HG03521 (cell line): ENCODE results near the gene ATP13A3.

ENCODE experiments used
- ATAC-seq: cut with Tn5 transposase; IDR thresholded peaks from one replicate; pipeline ENCODE4 v1.9.1; 2021; ENCODE audit warnings: mild to moderate bottlenecking, moderate library complexity; ENCODE audit not compliant: unreplicated experiment

The ATP13A3 gene

DNA sequence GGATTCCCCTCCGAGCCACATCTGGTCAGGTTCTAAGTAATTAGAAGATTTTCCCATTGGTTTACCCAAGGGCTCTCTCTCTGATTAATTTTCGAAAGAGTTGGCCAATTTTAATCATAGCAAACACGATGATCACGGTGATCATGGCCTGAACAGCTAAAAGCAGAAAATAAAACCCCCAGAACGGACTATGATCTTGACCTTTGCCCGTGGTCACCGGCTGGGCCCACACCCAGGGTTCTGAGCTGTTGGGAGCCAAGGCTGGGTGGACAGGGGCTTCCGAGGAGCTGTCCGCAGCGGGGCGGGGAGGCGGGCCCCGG lies 90.3 kb downstream of the ATP13A3 start:
- ATAC-seq = no peak

DNA sequence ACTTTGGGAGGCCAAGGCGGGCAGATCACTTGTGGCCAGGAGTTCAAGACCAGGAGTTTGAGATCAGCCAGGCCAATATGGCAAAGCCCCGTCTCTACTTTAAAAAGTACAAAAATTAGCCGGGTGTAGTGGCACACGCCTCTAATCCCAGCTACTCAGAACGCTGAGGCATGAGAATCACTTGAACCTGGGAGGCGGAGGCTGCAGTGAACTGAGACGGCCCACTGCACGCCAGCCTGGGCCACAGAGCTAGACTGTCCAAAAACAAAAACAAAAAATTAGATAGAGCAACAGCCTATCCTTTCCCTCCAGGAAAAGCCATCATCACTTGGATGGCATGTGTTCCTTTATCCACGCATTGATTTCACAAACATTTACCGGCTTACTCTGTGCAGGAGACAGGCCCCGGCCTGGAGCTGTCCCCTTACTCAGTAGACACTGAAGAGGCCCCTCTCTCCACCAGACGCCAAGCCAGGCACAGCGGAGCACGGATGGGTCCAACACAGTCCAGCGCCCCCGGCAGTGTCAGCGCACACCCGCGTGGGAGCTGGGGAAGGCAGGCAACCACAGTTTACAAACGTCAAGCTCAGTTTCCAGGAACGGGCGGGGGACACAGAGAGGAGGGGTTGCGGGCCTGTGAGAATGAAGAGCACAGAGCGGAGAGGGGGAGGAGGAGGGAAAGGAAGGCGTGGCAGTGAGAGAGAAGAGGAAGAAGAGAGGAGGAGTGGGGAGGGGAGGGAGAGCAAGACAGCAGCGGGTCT lies 90.8 kb downstream of the ATP13A3 start:
- ATAC-seq = no peak

DNA sequence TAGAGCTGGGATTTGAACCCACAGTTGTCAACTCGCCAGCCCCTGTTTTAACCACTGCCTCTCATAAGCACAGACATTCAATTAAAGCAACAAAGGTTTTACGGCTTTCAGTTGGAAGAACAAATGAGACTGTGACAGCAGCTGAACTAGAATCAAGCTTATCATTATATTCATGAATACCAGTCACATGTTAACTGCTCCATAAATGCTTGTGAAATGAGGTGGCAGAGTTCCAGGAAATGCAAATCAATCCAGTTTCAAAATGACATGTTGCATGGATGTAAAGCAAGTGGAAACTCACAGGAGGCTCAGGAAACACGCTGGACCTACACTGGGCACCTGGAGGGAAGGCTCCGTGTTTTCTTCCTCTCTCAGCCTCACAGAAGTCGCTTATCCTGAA lies 91.6 kb downstream of the ATP13A3 start:
- ATAC-seq = no peak

DNA sequence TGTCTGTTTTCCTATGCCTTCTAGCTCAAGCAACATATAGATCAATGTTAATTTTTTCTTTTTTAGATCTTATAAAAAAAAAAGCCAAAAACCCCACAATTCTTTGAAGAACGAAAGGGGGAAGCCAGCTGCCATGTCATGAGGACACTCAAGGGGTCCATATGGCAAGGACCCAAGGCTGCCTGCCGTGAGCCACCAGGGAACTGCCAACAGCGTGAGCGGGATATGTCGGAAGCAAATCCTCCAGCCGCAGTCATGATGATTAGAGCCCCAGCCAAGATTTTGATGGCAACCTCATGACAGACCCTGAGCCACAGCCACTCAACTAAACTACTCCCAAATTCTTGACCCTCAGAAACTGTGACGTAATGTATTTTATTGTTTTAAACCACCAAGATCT lies 94.2 kb downstream of the ATP13A3 start:
- ATAC-seq = no peak

DNA sequence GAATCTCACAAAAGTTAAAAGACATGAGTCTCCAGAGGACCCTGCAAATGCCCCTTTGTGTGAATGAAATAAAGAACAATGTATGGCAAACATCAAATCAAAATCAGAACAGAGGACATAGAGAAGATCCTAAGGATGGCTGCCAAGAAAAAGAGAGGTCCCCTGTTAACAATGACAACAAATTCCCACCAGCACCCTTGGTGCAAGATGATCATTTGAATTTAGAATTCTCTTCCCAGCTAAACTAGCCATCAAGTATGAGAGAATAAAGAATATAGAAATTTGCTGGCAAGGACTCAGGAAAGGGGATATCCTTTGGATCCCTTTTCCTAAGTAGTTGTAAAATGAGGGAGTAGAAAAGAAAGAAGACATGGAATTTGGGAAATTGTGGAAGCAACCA lies 96.0 kb downstream of the ATP13A3 start:
- ATAC-seq = no peak

DNA sequence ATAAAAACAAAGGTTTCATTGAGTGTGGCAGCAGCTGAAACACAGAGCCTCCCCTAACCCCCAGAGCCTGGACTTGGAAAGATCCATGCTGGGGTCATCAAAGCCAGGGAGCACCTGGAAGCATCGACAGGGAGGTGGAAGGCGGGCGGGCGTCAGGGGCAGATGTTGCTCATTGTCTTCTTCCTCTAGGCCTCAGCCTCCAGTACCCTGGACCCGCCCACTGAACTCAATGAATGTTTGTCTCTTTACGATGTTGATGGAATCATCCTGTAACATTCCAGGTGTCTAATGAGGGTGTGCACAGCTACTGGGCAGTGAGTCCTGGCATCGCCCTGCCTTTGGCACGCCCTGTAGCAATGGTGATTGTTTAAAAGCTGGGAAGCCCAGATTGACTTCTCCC lies 97.5 kb downstream of the ATP13A3 start:
- ATAC-seq = no peak

DNA sequence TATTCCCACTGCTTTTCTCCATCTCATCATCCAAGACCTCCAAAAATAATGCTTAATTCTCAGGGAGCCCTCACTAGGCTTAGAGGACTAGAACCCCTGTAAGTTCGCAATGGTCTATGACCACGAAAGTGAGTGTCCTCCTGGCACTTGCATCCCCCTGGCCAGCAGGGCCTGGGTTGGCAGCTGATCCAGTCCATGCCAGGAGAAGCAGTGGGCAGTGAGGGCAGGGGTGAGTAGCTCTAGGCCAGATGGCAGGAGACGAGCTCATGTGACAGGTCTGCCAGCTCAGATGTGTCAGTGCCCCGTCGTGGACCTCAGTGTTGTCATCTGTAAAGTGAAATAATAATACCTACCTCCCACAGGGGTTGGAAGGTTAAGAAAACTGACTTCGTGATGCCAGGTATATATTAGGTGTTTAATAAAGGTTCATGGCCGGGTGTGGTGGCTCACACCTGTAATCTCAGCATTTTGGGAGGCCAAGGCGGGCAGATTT lies 98.8 kb downstream of the ATP13A3 start:
- no peak for ATAC-seq

DNA sequence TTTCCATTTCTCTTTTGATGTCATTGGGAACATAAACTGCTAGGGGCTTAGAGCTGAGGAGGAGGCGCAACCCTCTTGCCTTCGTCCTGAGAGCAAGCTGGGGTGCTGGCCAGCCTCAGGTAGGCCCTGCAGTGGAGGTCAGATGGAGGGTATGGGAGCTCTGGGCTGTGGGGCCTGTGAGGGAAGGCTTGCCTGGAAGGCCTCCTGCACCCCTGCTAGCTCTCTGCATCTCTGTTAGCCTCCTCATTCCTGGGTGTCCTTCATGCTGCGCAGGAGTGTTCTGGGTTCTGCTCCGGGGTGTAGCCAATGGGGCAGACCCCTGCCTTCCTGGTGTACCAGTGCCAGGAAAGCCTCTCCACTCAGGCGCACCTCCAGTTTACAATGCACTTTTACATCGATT lies 99.5 kb downstream of the ATP13A3 start:
- no peak for ATAC-seq

DNA sequence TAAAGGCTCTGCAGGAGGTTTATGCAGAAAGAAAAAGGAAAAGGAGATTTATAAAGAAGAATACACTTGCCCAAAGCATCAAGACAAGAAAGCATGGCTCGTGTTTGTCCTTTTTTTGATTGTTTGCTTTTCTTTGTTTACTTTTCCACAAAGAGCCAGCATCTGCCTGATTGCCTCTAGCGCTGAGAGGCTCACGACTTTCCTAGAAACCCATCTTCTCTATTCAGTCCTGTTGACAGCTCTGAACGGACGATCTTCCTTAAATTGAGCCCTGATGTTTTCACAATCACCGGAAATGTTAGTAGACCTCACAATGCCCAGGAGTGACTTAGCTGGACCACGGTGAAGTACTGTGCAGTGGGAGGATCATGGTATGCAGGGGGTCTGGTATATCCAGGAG lies 100.2 kb downstream of the ATP13A3 start:
- ATAC-seq = no peak

DNA sequence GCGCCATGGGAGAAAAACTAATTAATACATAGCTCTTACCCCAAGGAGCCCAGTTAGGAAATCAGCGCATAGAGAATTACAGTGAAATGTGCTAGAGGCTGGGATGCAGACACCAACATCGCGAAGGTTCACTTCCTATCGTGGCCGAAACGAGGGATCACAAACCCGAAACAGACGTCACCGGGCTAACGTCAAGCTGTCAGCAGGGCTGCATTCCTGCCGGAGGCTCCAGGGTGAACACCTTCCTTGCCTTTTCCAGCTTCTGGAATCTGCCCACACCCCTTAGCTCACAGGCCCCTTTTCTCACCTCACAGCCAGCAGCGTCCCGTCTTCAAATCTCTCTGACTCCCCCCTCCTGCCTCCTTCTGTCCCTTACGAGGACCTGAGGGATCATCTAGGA lies 100.7 kb downstream of the ATP13A3 start:
- ATAC-seq = no peak

DNA sequence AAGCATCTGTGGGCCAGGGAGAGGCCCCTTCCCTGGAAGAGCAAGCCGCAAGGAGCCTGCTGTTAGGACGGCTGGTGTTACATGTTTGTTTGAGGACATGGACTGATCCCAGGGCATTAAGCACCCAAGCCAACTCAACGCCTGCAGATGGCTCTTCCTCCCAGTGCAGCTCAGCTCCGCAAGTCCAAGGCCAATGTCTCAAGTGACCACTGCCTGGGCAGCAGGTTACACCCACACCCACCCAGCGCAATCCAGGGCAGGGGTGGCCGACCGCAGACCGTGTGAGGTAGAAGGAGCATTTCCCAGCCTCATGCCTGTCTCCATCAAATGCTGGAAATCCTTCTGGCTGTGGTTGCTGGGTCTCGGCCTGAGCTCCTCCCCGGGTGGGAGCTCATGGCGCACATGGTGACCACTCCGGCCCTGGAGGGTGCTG lies 102.2 kb downstream of the ATP13A3 start:
- ATAC-seq = no peak

DNA sequence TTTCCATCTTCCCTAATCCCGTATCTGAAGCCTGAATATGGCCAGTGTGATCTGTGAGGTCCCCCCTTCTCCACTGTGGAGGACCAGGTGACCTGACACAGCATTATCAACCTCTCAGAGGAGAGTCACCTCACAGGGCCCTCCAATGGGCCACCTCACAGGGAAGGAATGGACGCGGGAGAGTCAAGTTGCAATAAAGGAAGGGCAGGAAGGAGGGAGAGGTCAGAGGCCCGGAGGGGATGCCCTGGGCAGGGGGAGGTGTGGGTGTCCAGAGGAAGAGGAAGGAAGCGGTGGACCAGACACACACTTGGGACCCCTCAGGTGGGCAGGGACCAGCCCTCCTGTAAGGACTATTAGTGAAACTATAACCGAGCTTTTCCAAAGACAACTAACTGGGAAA lies 102.6 kb downstream of the ATP13A3 start:
- ATAC-seq = no peak

DNA sequence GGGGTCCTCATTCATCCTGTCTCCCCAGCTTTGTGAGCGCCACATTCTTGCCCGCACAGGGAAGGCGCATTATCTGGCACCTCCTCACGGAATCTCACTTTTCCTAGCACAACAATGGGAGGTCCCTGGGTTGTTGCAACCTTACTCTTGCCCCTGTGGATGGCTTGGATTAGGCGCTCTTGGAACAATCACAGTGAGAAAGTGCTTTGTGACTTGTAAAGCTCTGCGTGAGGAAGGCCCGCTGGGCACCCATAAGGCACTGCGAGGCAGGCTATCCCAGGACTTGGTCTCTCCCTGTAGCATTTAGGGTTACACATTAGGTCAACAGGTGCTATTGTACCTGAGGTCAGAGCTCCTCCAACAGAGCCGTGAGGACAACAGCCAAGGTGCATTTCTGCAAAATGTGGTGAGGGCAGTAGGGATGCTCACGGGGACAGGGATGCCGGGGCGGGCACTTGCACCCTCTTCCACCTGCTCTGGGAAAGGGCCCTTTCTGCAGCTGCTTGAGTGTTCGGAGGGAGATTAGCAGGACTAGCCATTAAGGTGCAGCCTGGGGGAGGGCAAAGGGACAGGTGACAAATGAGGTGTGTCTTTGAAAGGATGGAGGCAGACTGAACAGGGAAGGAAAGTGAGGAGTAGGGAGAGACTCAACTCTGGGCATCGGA lies 103.4 kb downstream of the ATP13A3 start:
- no peak for ATAC-seq

DNA sequence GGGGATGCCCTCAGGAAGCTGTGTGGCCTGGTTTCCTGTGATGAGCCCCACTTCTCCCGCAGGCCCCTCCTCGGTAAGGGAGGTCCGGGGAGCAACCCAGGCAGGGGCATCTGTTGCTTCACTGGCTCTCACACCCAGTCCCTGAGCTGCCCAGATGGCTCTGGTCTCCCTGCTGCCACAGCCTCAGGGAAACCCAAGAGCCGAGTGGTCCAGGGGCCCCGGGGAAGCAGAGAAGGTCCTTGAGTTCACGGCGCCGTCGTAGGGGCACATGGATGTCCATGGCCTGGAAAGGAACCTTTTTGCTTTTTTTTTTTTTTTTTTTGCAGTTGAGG lies 103.9 kb downstream of the ATP13A3 start:
- ATAC-seq = no peak

DNA sequence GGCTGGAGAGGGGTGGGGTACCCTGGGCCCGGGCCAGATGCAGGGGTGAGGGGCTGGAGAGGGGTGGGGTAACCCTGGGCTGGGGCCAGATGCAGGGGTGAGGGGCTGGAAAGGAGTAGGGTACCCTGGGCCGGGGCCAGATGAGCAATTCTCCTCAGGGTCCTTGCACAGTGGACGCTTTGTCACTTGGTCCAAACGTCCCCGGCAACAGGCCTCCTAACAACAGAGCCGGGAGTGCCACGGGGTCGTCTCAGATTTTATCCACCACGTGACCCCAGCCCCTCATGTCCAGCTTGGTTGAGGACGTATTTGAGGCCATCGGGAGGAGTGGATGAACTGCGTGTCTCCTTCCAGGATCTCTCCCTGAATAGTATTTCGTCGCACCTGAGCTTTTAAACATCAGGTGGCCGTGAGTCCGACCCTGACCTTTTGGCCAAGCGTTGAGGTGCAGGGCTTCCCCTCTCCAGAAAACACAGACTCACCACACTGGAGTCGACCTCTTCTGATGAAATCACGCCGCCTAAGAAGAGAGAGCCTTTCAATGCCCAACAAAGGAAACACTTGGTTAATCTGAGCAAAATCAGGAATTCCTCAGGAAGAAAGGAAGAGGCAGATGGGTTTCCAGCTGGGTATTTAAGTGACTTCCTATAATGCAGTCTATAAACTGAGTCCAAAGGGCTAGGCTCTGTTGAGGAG lies 104.5 kb downstream of the ATP13A3 start:
- ATAC-seq = no peak

DNA sequence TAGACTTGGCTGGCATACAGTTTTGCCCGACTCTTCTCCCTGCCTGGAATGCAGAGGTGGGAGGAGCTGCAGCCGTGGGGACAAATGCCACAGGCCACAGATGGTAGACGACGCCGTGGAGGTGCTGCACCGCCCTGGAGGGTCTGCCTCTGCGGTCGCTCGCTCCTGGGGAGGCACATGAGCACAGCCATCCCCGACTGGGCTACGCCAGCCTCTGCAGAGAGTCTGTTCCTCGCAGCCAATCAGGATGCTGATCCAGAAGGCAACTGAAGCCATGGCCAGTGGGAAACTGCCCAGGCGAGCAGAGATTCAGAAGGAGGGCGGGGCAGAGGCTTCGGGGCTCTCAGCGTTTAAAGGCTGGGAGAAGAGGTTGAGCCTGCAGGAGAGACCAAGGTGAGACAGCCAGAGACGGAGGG lies 105.3 kb downstream of the ATP13A3 start:
- ATAC-seq = no peak

DNA sequence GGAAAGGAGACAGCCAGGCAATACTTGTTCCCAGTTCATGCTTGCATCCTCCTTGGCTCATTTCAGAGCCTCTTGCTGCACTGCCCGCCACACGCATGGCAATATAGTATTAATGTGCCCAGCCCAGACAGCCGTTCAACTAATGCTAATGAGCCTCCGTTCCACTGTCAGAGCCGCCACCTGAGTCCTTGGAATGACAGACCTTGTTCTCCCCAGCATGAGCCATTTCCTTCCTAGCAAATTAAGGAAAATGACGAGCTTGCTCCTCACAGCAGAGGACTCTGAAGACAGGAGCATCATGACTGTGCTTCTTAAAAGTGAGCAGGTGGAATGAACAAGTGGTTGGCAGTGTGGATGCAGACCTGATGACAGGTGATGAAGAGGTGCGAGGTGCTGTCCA lies 106.5 kb downstream of the ATP13A3 start:
- ATAC-seq = no peak

DNA sequence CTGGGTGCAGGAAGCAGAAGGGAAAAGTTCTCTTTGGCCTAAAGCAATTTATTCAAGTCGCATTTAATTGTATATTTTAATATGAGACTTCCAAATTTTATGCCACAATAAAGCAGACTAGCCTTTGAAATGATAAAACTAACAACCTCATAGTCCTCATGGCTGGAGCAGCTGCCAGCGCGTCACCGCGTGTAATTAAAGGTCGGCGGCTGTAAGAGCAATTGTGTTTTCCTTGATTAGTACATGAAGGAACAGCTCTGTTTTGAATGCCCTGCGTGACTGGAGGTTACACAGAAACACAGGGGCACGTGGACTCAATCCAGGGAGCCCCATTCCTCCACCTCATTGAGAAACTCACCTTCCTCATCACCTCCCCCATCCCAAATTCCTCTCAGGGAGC lies 107.2 kb downstream of the ATP13A3 start:
- no peak for ATAC-seq

DNA sequence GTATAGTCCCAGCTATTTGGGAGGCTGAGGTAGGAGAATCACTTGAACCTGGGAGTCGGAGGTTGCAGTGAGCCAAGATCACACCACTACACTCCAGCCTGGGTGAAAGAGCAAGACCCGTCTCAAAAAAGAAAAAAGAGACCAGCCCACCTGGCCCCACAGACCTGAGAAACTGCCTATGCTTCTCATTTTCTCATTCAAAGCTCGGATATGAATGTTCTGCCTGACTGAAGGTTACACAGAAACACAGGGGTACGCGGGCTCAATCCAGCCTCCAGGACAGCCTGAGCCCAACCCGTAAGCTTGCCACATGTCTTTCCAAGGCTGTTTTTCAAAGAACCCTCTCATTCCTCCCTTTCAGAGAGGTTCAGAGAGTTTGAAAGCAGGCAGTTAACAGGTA lies 107.6 kb downstream of the ATP13A3 start:
- no peak for ATAC-seq

DNA sequence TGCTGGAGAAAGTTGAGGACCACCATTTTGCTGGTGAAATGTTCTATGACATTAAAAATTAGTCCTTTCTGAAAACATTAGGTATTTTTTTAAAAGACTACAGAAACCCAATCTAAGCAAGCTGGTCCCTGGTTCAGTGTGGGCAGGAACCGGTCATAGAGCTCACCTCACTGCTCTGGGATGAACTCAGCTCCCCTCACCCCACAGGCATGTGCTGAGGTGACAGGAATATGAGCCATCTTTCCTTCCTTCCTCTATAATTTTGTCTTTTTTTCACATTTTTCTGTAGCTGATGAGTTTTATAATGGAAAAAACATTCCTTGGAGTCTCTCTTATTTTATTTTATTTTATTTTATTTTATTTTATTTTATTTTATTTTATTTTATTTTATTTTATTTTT lies 109.1 kb downstream of the ATP13A3 start:
- ATAC-seq = no peak

DNA sequence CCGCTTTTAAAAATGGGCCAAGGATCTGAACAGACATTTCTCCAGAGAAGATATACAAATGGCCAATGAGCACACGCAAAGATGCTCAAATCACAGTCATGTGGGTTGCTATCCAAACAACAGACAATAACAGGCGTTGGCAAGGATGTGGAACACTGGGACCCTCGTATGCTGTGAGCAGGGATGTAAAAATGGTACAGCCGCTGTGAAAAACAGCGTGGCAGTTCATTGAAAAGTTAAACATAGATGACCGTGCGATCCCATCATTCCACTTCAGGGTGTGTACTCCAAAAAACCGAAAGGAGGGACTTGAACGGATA lies 110.6 kb downstream of the ATP13A3 start:
- ATAC-seq = no peak

DNA sequence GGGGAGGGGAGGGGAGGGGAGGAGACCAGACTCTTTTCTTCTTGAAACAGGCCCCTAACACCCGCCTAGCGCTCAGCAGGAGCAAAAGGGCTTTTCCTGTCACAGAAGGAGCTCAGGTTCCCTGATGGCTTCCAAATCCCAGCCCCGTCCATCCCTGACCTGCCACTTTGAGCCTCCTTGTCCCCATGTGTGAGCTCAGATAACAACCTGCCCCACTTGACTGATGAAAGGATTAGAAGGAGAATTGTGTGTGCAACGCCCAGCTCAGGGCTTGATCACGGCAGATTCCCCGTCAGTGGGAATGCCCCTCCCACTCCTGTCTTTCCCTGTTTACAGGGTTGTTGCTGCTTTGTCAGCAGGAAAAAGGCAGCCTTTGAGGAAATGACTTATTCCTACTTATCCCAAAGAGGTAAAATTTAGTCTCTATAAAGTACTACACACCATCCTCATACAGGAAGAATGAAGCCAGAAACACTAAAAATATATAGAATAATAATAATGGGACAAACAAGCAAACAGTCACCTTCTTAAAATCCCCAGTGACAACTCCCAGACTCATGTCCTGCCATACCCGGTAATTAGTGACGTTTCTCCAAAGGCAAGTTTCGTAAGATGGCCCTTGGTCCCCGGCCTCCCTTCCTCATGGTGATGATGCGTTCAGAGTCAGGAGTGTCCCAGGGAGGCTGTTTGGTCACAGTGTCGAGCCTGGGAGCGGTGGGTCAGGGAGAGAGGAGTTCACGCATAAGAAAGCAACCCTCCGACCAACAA lies 111.1 kb downstream of the ATP13A3 start:
- no peak for ATAC-seq
